ENCODE results near the gene TPPP3.
"Not testable (repeated sequence)": the region's sequence is repeated elsewhere in the genome, so short reads cannot be mapped to it uniquely, and the experiment has no call there.

The TPPP3 gene

GRCh38 chr16:67425580-67425979 is 32.3 kb upstream of the TPPP3 start:
- DNase-seq = no peak

GRCh38 chr16:67425061-67425460 is 31.8 kb upstream of the TPPP3 start:
- no peak for DNase-seq

GRCh38 chr16:67424261-67424615 is 30.9 kb upstream of the TPPP3 start:
- DNase-seq = no peak

GRCh38 chr16:67423611-67424260 is 30.4 kb upstream of the TPPP3 start:
- no peak for DNase-seq

- DNase-seq = no peak
These were observed 29.7 kb upstream of the TPPP3 start for GRCh38 chr16:67423015-67423414.

- no peak for DNase-seq
These were observed 27.7 kb upstream of the TPPP3 start for GRCh38 chr16:67421030-67421429.

GRCh38 chr16:67419931-67420330 is 26.6 kb upstream of the TPPP3 start:
- no peak for DNase-seq

- no peak for DNase-seq
These were observed 26.2 kb upstream of the TPPP3 start for GRCh38 chr16:67419502-67419901.

- DNase-seq = no peak
These were observed 24.2 kb upstream of the TPPP3 start for GRCh38 chr16:67417333-67418061.

GRCh38 chr16:67415872-67416793 is 22.8 kb upstream of the TPPP3 start, which contains the start of gene ZDHHC1:
Gene ZDHHC1, minus strand, starts transcription at chr16:67416477. Its CDS starts 8,702 bp downstream, at chr16:67407775.
- DNase-seq = peak; percentile 70 to 76

- DNase-seq = not testable (repeated sequence)
These were observed 22.1 kb upstream of the TPPP3 start for GRCh38 chr16:67415421-67415820.

GRCh38 chr16:67413978-67414911 is 20.9 kb upstream of the TPPP3 start:
- no peak for DNase-seq

GRCh38 chr16:67412294-67412693 is 19.0 kb upstream of the TPPP3 start:
- DNase-seq = no peak

GRCh38 chr16:67411339-67411738 is 18.0 kb upstream of the TPPP3 start:
- no peak for DNase-seq

- DNase-seq = no peak
These were observed 16.3 kb upstream of the TPPP3 start for GRCh38 chr16:67409631-67410030.

- no peak for DNase-seq
These were observed 14.6 kb upstream of the TPPP3 start for GRCh38 chr16:67407788-67408452.

GRCh38 chr16:67407176-67407787 is 14.0 kb upstream of the TPPP3 start:
- no peak for DNase-seq

- DNase-seq = no peak
These were observed 13.0 kb upstream of the TPPP3 start for GRCh38 chr16:67406111-67406971.

GRCh38 chr16:67405336-67405735 is 12.0 kb upstream of the TPPP3 start:
- DNase-seq = no peak

GRCh38 chr16:67404740-67405226 is 11.5 kb upstream of the TPPP3 start:
- no peak for DNase-seq

Measured in activated T-cell treated with anti-CD3 and anti-CD28 coated beads, Interleukin-2, amount 50 U/mL, for 48 hours (primary cell).